GM12801 (cell line): ENCODE data around the gene TRIM2.

ENCODE experiments used
- CTCF ChIP-seq: IDR thresholded peaks from one replicate; pipeline ENCODE4 v1.5.1; 2011; ENCODE audit warnings: control low read depth; ENCODE audit not compliant: insufficient read length; ENCODE audit errors: extremely low read depth

The TRIM2 gene

DNA sequence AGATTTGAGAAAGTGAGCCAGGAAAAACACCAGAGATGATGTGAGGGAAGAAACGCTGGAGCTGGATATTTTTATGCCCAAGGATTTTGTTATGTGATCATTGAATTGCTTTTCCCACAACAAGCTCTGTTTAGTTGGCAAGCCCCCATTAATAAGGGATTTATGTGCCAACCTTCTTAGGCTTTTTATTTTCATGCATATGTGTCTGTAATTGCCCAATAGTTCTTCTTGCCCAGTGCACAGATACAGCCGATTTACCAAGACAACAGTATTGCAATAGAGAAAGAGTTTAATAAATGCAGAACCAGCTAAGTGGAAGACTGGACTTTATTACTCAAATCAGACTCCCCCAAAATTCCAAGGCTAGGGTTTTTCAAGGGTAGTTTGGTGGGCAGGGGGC is 57.7 kb downstream of the TRIM2 start:
- no peak for TF ChIP-seq CTCF

DNA sequence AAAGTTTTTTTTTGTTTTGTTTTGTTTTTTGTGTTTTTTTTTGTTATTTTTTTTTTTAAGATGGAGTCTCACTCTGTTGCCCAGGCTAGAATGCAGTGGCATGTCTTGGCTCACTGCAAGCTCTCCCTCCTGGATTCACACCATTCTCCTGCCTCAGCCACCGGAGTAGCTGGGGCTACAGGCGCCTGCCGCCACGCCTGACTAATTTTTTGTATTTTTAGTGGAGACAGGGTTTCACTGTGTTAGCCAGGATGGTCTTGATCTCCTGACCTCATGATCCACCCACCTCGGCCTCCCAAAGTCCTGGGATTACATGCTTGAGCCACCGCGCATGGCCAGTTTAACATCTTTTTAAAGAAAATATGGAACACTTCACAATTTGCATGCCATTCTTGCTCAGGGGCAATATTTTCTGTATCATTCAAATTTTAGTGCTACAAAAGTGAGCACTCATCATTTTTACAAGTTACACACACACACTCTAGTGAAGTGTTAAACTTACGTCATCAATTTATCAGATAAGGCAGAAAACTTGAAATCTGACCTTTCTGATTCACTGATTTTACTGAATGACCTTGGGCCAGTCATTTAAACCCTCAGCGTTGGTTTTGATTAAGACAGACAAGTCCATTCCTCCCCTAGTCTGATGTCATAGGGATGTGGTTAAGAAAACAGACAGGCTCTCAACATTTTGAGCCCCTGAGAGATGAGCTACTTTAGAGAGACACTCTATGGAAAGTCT is 61.2 kb downstream of the TRIM2 start:
- TF ChIP-seq CTCF = no peak

DNA sequence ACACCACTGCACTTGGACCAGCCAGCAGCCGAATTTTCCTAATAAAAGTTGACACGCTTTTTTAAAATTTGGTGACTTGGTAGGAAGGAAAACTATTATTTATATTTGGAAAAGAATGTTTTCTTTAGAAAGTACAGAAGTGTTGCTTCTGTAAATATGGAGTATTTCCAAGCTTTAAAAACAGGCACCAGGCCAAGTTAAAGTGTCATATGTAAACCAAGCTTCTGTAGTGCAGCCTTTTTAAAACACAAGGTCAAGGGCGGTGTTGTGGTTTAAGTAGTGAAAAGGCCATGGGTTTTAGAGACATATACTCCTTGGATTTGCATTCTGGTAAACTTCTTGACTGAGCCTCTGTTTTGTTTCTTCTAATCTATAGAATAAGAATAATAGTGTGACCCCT is 62.7 kb downstream of the TRIM2 start:
- TF ChIP-seq CTCF = no peak

DNA sequence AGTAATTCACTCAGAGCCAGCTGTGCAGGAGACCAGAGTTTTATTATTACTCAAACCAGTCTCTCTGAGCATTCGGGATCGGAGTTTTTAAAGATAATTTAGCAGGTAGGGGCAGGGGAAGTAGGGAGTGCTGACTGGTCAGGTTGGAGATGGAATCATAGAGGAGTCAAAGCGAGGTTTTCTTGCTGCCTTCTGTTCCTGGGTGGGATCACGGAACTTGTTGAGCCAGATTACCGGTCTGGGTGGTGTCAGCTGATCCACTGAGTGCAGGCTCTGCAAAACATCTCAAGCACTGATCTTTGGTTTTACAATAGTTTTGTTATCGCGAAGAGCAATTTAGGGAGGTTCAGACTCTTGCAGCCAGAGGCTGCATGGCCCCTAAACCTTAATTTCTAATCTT is 63.6 kb downstream of the TRIM2 start:
- TF ChIP-seq CTCF = no peak

GRCh38 chr4:153268295-153268694 is 64.1 kb downstream of the TRIM2 start:
- TF ChIP-seq CTCF = no peak

DNA sequence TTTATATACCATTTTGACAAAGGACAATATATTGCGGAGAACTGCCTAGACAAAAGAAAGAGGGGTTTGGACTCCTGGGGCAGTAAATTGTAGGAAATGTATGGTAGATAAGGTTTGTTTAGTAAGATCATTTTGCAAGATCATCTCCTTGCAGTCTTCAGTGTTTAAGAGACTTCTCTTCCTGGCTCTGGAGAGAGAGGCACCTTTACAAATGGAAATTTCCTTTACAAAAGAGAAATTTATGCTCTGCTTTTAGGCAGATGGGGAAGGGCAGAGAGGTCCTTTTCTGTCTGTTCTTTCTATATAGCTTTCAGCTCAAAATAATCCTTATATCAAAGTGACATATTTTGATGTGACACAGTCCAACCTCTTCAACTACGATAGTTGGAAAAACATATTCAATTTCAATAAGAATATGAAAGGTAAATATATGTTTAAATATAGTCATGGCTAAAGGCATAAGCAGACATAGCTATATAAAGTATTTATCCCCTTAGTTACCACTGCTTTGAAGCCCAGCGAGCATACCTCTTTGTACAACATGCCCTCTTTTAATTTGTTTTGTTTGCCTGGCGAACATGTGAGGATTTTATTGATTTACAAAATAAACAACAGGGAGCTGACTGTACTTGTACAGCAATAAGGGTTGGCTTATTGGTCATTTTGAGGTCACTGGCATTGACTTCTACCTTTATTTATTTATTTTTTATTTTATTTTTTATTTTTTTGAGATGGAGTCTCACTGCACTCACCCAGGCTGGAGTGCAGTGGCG is 65.2 kb downstream of the TRIM2 start:
- no peak for TF ChIP-seq CTCF

DNA sequence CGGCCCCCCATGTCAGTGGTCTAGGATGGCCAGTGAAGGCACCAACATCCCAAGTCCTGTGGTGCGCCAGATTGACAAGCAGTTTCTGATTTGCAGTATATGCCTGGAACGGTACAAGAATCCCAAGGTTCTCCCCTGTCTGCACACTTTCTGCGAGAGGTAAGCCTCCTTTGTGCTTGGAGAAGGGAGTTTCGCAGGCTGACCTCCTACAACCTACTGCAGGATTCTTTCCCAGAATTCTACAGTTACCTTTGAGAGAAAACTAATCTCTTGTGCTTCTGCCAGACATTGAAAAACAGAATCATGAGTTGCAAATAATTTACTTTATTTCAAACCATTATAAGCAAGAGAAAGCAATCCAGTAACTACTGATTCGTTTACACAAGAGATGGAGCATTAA is 66.1 kb downstream of the TRIM2 start:
- TF ChIP-seq CTCF = no peak
